PFSK-1 (cell line): ENCODE results near the gene SERGEF.

Source experiments
- FOXP2 ChIP-seq: optimal IDR thresholded peaks from 2 replicates; pipeline ENCODE3; 2011; ENCODE audit warnings: borderline replicate concordance, control low read depth, inconsistent platforms; ENCODE audit not compliant: insufficient read depth; ENCODE audit errors: extremely low read length, extremely low read depth
- POLR2AphosphoS5 ChIP-seq: IDR thresholded peaks from 2 replicates; pipeline ENCODE4 v1.6.1; 2012; ENCODE audit warnings: low read depth, mild to moderate bottlenecking, control low read depth, low read length, moderate library complexity
- REST ChIP-seq, 2 experiments: IDR thresholded peaks; 2 replicates each; pipeline versions ENCODE4 v1.6.1 to v1.8.0; 2011 to 2012; ENCODE audit warnings: low read depth in 2 of 2, low read length in 2 of 2, control low read depth in 1 of 2, inconsistent platforms in 1 of 2, mild to moderate bottlenecking in 1 of 2, moderate library complexity in 1 of 2; ENCODE audit not compliant: insufficient read depth in 1 of 2
- SIN3A ChIP-seq: IDR thresholded peaks from 2 replicates; pipeline ENCODE4 v1.6.1; 2012; ENCODE audit warnings: mild to moderate bottlenecking, low read length, moderate library complexity, borderline replicate concordance; ENCODE audit not compliant: insufficient read depth
- TAF1 ChIP-seq: IDR thresholded peaks from 2 replicates; pipeline ENCODE4 v1.6.1; 2012; ENCODE audit warnings: low read length, control low read depth, borderline replicate concordance; ENCODE audit not compliant: insufficient read depth

Gene SERGEF

GRCh38 chr11:17772704-17773600, 239.9 kb downstream of the SERGEF start:
- TF ChIP-seq FOXP2 (no peak), POLR2AphosphoS5 (no peak), TAF1 (no peak), REST (IDR thresholded peaks at IDR 0.05; ENCODE audit: insufficient read depth in 1 of 2, low read depth in 2 of 2, low read length in 2 of 2) (no peak), SIN3A (no peak)

- TF ChIP-seq POLR2AphosphoS5 = no peak
- no peak for TF ChIP-seq FOXP2
- TF ChIP-seq REST (IDR thresholded peaks at IDR 0.05; ENCODE audit: insufficient read depth in 1 of 2, low read depth in 2 of 2, low read length in 2 of 2) = no peak
- no peak for TF ChIP-seq SIN3A
- TF ChIP-seq TAF1 = no peak
These were observed 240.9 kb downstream of the SERGEF start for GRCh38 chr11:17771841-17772401.

GRCh38 chr11:17771415-17771814, 241.4 kb downstream of the SERGEF start:
- TF ChIP-seq REST (IDR thresholded peaks at IDR 0.05; ENCODE audit: insufficient read depth in 1 of 2, low read depth in 2 of 2, low read length in 2 of 2) (no peak), SIN3A (no peak), POLR2AphosphoS5 (no peak), TAF1 (no peak), FOXP2 (no peak)

GRCh38 chr11:17770917-17771316, 241.9 kb downstream of the SERGEF start:
- TF ChIP-seq POLR2AphosphoS5 (no peak), SIN3A (no peak), FOXP2 (no peak), REST (IDR thresholded peaks at IDR 0.05; ENCODE audit: insufficient read depth in 1 of 2, low read depth in 2 of 2, low read length in 2 of 2) (no peak), TAF1 (no peak)
